Chondrocyte (in vitro differentiated cells): ENCODE data around the gene TSEN54. TPM values are rescaled to one million over a fixed set of nuclear protein-coding genes. Genes with fewer than 3 reads are reported as not detected.
A peak's percentile ranks its signal among the peaks of the same experiment; 100 is the strongest.

Experiments used
- DNase-seq: peaks from one replicate; pipeline ENCODE4 v3.0.0; 2021; ENCODE audit warnings: mixed read lengths, low spot score
- H3K27ac Mint-ChIP-seq: one replicate; pipeline ENCODE4 v1.8.0; 2021; ENCODE audit warnings: mild to moderate bottlenecking, moderate library complexity, mixed read lengths; ENCODE audit not compliant: unreplicated experiment
- H3K27me3 Mint-ChIP-seq: 2 replicates; pipeline ENCODE4 v1.8.0; 2021; ENCODE audit warnings: low read depth, mixed read lengths
- H3K36me3 Mint-ChIP-seq: 2 replicates; pipeline ENCODE4 v1.8.0; 2021; ENCODE audit warnings: low read depth, mixed read lengths
- H3K4me1 Mint-ChIP-seq: 2 replicates; pipeline ENCODE4 v1.8.0; 2021; ENCODE audit warnings: low read depth, mild to moderate bottlenecking, mixed read lengths
- H3K4me3 Mint-ChIP-seq: one replicate; pipeline ENCODE4 v1.8.0; 2021; ENCODE audit warnings: mild to moderate bottlenecking, moderate library complexity, mixed read lengths; ENCODE audit not compliant: unreplicated experiment
- H3K9me3 Mint-ChIP-seq: 2 replicates; pipeline ENCODE4 v1.8.0; 2021; ENCODE audit warnings: low read depth, mixed read lengths
- CTCF ChIP-seq: fragments of 200-600 bp; sonication (generic); IDR thresholded peaks from 2 replicates; pipeline ENCODE4 v1.5.0; 2021; ENCODE audit warnings: antibody characterized with exemption, mild to moderate bottlenecking, moderate library complexity
- long read RNA-seq: library from polyadenylated mRNA; stranded (forward); transcript quantifications from one replicate; pipeline ENCODE4 v2.0.0, GENCODE V29; 2021
- total RNA-seq: library from RNA; stranded (reverse); gene quantifications from 3 replicates; pipeline ENCODE4 v1.2.1, GENCODE V29; 2021

The TSEN54 gene
- total RNA-seq: 11.0 to 14.6 TPM (median 12.2 TPM) in 3 replicates
- long read RNA-seq, transcript TSEN54-201 (11 exons, 1,944 nt): major isoform, 32 of 55 reads
- long read RNA-seq, partial matches to known transcripts: 3 of 55 reads
- long read RNA-seq, other reads (novel, unspliced or antisense): 18 of 55 reads

- DNase-seq: peak; percentile 97
- Mint-ChIP-seq H3K36me3 (peaks cover 4% of the 10 kb centered on the region), H3K27ac (peak within 1 kb of the TSS; percentile 75), H3K27me3 (no peaks in the 10 kb centered on the region), H3K4me3 (peak within 1 kb of the TSS; percentile 81), H3K4me1 (peaks cover 40% of the 10 kb centered on the region), H3K9me3 (no peaks in the 10 kb centered on the region)
- no peak for TF ChIP-seq CTCF
Observed at GRCh38 chr17:75516255-75516618, at the start of gene TSEN54. TSS of gene TSEN54 (plus strand) at chr17:75516528. CDS start at chr17:75516561, 33 bp downstream.

- DNase-seq: no peak
- Mint-ChIP-seq H3K9me3 (no peaks in the 10 kb centered on the region), H3K27ac (no peak overlapping the region), H3K4me3 (no peak overlapping the region), H3K4me1 (peaks cover 3% of the 10 kb centered on the region), H3K27me3 (no peaks in the 10 kb centered on the region), H3K36me3 (peaks cover 14% of the 10 kb centered on the region)
- TF ChIP-seq CTCF: no peak
Observed at GRCh38 chr17:75468291-75468754, 48.0 kb upstream of the TSEN54 start.

GRCh38 chr17:75468779-75469373 is 47.5 kb upstream of the TSEN54 start:
- DNase-seq: no peak
- Mint-ChIP-seq H3K27me3 (no peaks in the 10 kb centered on the region), H3K4me3 (no peak overlapping the region), H3K4me1 (peaks cover 3% of the 10 kb centered on the region), H3K27ac (no peak overlapping the region), H3K9me3 (no peaks in the 10 kb centered on the region), H3K36me3 (peaks cover 14% of the 10 kb centered on the region)
- no peak for TF ChIP-seq CTCF

GRCh38 chr17:75471207-75471606 is 45.1 kb upstream of the TSEN54 start:
- H3K27me3 Mint-ChIP-seq: no peaks in the 10 kb centered on the region
- peaks cover 16% of the 10 kb centered on the region for H3K4me1 Mint-ChIP-seq
- no peak overlapping the region for H3K4me3 Mint-ChIP-seq
- no peaks in the 10 kb centered on the region for H3K9me3 Mint-ChIP-seq
- no peak overlapping the region for H3K27ac Mint-ChIP-seq
- DNase-seq: no peak
- TF ChIP-seq CTCF: no peak
- peaks cover 10% of the 10 kb centered on the region for H3K36me3 Mint-ChIP-seq

- Mint-ChIP-seq H3K4me1 (peaks cover 25% of the 10 kb centered on the region), H3K27ac (no peak overlapping the region), H3K36me3 (peaks cover 10% of the 10 kb centered on the region), H3K9me3 (no peaks in the 10 kb centered on the region), H3K4me3 (no peak overlapping the region), H3K27me3 (no peaks in the 10 kb centered on the region)
- DNase-seq: no peak
- TF ChIP-seq CTCF: no peak
Observed at GRCh38 chr17:75472119-75472518, 44.2 kb upstream of the TSEN54 start.
